HG03097 (cell line): ENCODE results near the gene ACP4.
"Not testable (repeated sequence)": the region's sequence is repeated elsewhere in the genome, so short reads cannot be mapped to it uniquely, and the experiment has no call there.

Experiments
- ATAC-seq: cut with Tn5 transposase; IDR thresholded peaks from one replicate; pipeline ENCODE4 v1.9.1; 2021; ENCODE audit not compliant: unreplicated experiment, low FRiP score

ACP4 gene

GRCh38 chr19:50773454-50773853, 16.8 kb upstream of the ACP4 start:
- ATAC-seq = not testable (repeated sequence)

GRCh38 chr19:50776131-50776530, 14.1 kb upstream of the ACP4 start:
- no peak for ATAC-seq

GRCh38 chr19:50777261-50777660, 13.0 kb upstream of the ACP4 start:
- ATAC-seq = no peak

- ATAC-seq = no peak
Observed at GRCh38 chr19:50777830-50778303, 12.3 kb upstream of the ACP4 start.

GRCh38 chr19:50778906-50779430, 11.2 kb upstream of the ACP4 start:
- no peak for ATAC-seq

GRCh38 chr19:50779504-50780457, 10.4 kb upstream of the ACP4 start:
- ATAC-seq = no peak

- ATAC-seq = no peak
Observed at GRCh38 chr19:50780753-50781435, 9.3 kb upstream of the ACP4 start.

GRCh38 chr19:50783848-50784152, 6.4 kb upstream of the ACP4 start:
- not testable (repeated sequence) for ATAC-seq

GRCh38 chr19:50784710-50785109, 5.5 kb upstream of the ACP4 start:
- no peak for ATAC-seq

- no peak for ATAC-seq
Observed at GRCh38 chr19:50785329-50785728, 4.9 kb upstream of the ACP4 start.

- ATAC-seq = no peak
Observed at GRCh38 chr19:50790922-50791467, 780 bp downstream of the ACP4 start.

- ATAC-seq = no peak
Observed at GRCh38 chr19:50791594-50792271, 1.5 kb downstream of the ACP4 start.

- ATAC-seq = no peak
Observed at GRCh38 chr19:50792272-50793250, 2.3 kb downstream of the ACP4 start.

GRCh38 chr19:50793558-50794065, 3.4 kb downstream of the ACP4 start:
- ATAC-seq = no peak

- ATAC-seq = no peak
Observed at GRCh38 chr19:50794074-50794875, 4.1 kb downstream of the ACP4 start.

- ATAC-seq = no peak
Observed at GRCh38 chr19:50794876-50795663, 4.9 kb downstream of the ACP4 start.

GRCh38 chr19:50795664-50796073, 5.5 kb downstream of the ACP4 start:
- no peak for ATAC-seq

- ATAC-seq = no peak
Observed at GRCh38 chr19:50796128-50796633, 6.0 kb downstream of the ACP4 start.
